NOMO-1 (cell line): ENCODE data around the gene ATP13A5.

Experiments used
- DNase-seq, 2 experiments: peaks; one replicate each; lab custom pipeline; 2025; ENCODE audit not compliant: unreplicated experiment in 2 of 2; lab: John Stamatoyannopoulos, UW

Gene ATP13A5

GRCh38 chr3:193378706-193379105, at the start of gene ATP13A5:
Gene ATP13A5 (minus strand): TSS chr3:193378753. CDS start chr3:193378725, 28 bp downstream.
- no peak for DNase-seq

DNA sequence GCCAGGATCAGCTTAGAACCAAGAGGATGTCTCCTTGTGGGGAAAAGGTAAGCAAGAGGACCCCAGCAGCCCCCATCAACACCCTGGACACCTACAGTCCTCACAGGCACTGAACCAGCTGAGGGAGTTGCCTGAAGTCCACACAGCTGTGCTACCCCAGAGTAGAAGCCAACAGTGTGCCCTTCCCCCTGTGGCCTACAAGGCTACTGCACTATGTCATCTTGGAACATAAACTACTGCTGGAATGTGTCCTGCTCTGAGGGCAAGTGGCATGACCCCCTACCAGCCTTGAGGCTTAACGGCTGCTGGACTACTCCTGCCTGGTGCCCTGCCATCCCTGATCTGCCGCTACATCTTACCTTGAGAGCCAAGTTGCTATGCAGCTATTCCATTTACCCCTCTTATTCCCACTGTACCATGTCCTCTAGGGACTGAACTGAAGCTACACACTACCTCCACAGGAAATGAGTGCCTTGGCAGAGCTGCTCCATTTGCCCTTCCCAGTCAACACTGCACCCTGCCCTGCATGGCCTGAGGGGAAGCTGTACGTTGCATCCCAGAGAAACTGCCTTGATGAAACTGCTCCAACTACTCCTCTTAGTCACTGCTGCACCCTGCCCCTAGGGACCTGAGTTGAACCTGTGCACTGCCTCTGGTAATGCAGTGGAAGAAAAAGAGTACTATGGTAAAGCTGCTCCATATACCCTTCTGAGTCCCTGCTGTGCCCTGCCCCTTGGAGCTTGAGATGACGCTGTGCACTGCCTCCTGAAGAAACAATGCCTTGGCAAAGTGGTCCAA, 40.2 kb upstream of the ATP13A5 start:
- DNase-seq: no peak

DNA sequence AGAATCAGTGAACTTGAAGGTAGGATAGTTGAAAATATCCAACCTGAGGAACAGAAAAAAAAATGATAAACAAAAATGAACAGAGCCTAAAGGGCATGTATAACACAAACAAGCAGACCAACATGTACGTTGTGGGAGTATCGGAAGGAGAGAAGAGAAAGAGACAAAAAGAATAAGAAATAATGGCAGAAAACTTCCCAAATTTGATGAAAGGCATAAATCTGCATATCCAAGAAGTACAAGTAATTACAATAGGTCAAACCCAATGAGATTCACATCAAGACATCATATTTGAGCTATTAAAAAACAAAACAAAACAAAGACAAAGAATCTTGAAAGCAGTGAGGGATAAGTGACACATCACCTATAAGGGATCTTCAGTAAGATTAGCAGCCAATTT, 38.1 kb upstream of the ATP13A5 start:
- DNase-seq: no peak

DNA sequence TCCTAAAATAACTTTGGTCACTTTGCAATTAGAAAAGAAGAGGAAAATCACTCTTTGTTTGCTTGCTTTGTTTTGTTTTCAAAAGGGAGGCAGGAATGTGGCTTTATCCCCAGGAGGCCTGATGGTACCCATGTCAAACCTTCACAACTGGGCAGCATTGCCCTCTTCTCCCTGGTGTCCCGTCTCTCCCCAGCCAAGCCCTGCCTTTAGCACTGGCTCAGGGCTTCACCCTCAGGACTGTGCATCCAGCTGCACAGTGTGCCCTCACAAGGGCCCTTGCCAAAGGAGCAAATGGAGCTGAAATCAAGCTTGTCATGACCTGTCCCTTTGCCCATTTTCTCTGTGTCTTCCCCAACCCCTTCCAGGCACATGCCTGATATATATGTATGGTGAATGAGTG, 29.1 kb upstream of the ATP13A5 start:
- no peak for DNase-seq

GRCh38 chr3:193407112-193407511, 28.6 kb upstream of the ATP13A5 start:
- no peak for DNase-seq

DNA sequence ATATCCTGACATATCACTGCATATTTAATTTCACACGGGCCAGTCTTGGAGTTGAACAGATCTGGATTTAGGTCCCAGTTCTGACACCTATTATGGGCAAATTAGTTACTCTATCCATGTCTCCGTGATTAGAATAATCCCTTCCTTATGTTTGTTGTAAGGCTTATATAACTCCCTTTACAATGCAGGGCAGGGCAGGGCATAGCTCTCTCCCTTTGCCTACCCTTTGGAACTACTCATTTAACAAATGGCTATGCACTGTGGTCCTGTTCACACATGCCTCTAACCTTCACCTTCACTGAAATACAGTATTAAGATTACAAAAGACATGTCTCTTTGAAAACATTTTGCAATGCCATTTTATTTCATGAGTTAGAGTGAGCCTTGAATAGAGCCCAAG, 24.8 kb upstream of the ATP13A5 start:
- no peak for DNase-seq

DNA sequence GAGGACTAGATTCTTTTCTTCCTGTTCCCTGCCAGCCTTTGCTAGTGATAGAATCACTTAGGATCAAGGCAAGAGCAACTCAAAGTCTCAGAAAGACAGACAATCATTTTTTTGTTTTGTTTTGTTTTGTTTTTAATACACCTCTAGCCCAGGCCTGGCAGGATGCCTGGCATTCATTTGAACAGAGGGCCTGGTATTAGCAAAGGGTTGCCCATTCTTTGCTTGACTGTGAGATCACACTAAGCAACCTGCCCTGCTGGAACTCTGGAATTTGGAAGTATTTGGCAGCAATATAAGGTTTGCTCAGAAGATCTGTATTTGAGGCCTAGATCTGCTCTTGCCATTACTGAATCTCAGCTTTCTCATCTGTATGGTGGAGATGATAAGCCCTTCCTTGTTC, 21.8 kb upstream of the ATP13A5 start:
- no peak for DNase-seq

DNA sequence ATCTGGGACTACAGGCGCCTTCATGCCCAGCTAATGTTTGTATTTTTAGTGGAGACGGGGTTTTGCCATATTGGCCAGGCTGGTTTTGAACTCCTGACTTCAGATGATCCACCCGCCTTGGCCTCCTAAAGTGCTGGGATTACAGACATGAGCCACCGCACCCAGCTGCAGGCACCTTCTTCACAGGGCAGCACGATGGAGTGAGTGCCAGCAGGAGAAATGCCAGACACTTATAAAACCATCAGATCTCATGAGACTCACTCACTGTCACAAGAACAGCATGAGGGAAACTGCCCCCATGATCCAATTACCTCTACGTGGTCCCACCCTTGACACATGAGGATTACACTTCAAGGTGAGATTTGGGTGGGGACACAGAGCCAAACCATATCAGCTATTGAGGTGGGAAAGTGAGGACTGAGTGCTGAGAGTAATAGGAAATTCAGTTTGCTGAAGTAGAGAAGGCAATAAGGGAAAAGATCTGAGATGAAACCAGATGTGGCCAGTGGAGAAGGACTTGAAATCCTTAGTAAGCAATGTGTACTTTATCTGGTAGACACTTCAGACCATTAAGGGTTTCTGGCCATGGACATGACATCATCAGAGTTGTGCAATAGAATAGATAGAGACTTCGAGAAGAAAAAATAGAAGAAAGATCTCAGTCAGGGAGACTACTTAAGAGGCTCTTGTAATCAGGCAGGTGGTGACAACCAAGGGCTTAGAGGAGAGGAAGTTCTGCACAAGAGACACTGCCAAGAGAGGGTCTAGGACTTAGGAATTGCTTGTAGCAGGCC, 18.1 kb upstream of the ATP13A5 start:
- DNase-seq: no peak

DNA sequence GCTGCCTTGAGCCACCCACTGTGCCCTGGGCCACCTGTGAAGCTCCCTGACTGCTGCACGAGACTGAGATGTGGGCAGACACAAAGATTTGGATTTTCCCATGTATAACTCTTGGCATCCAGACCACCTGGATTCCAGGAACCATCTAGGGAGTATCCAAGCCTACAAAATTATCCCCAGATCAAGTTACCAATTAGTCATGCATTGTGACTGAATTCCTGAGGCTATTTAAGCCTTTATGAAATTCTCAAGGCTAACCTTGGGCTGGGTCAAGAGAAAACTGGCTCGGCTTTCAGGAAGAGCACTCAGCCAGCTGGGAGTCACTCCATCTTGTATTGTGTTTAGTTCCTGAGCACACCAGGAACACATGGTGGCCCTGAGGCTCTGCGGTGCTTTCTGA, 13.3 kb upstream of the ATP13A5 start:
- no peak for DNase-seq

- DNase-seq: no peak
Observed at GRCh38 chr3:193389335-193389734, 10.8 kb upstream of the ATP13A5 start.

GRCh38 chr3:193388361-193388760, 9.8 kb upstream of the ATP13A5 start:
- no peak for DNase-seq

GRCh38 chr3:193387596-193387995, 9.0 kb upstream of the ATP13A5 start:
- no peak for DNase-seq

DNA sequence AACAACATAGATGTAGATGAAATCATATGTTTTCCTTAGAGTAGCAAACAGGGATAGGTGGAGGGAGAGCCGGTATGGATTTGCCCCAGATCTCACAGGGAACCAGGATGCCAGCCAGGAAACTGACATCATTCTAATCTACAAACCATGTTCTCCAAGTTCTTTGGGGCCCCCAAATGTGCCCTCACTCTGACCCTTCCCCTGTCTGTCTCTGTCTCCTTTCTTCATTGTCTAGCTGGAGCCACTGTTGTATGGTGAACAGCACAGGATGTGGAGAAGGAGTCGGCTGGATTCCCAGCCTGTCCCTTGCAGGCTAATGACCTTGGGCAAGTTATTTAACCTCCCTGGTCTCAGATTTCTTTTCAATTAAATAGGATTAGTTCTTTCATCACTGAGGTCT, 962 bp downstream of the ATP13A5 start:
- no peak for DNase-seq

DNA sequence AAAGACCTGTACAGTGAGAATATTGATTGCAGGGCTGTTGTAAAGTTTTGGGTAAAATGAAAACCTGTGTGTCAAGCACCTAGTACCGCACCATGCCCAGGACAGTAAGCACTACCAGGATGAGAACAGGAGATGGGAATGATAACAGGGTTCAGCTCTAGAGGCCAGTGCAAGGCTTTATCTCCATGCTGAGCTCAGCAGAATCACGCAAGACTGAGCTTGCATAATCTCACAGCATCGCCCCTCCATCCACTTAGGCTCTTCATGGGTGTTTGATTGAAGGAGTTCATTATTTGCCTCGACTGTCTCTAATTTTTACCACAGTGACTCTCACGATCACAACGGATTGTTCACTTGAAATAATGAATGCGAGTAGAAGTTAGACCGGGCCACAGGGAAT, 2.9 kb downstream of the ATP13A5 start:
- no peak for DNase-seq

GRCh38 chr3:193372783-193373182, 5.8 kb downstream of the ATP13A5 start:
- no peak for DNase-seq

DNA sequence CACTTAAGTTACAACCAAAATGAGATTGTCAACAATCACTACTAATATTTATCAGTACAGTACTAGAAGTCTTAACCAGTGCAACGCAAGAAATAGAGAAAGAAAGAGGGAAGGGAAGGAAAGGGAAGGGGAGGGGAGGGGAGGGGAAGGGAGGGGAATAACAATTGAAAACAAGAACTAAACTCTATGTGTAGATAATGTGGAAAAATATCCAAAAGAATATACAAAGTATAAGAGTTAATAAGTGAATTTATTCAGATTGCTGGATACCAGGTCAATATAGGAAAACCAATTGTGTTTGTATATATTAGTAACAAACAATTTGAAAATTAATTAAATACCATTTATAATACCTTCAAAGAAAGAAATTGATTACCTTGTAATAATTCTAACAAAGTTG, 10.7 kb downstream of the ATP13A5 start:
- no peak for DNase-seq

GRCh38 chr3:193357291-193357690, 21.3 kb downstream of the ATP13A5 start:
- DNase-seq: no peak

GRCh38 chr3:193354423-193354822, 24.1 kb downstream of the ATP13A5 start:
- DNase-seq: no peak

DNA sequence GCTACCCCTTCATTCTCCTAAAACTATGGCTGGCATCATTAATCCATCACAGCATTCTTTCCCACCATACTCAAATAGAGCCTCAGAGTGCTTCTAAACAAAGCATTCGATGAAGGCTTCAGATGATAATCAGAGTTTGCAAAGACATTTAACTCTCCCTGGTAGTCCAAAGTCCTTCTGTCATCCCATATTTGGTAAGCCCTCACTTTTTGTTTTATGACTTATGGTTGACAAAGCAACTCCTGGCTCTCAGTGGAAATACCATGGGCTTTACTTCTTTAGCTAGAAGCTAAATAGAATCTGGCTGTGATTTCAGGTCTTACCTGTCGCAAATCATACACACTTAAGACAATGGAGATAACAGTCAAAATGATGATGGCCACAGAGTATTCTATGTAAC, 27.8 kb downstream of the ATP13A5 start:
- no peak for DNase-seq

DNA sequence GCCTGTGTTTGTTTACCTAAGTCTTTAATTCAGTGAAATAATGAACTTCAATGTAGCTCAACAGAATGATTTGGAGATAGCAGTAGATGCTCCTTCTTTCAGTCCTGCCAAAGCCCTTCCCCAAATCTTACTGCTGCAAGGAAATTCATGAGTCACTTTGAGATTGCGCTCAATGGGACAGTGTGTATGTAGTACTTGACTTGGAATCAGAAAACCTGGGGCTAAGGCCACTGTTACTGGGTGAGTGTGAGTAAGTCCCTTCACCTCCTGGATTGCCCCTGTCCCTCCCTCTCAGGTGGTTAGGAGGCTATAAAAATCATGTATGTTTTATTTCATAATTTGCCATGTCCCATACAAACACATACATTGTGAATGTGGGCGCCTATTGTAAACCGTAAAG, 29.9 kb downstream of the ATP13A5 start:
- DNase-seq: no peak

GRCh38 chr3:193347521-193348501, 30.7 kb downstream of the ATP13A5 start:
- no peak for DNase-seq
